ENCODE results near the gene GABRR1. TPM values are rescaled to one million over a fixed set of nuclear protein-coding genes. Genes with fewer than 3 reads are reported as not detected.
"Not testable (repeated sequence)": the region's sequence is repeated elsewhere in the genome, so short reads cannot be mapped to it uniquely, and the experiment has no call there.

GABRR1 gene
- total and polyA plus RNA-seq, 4 donors = 0.79 to 1.8 (median 1.6) TPM; not detected in 1

- H3K27me3 ChIP-seq (ENCODE audit: control insufficient read depth in 1 of 2, insufficient read depth in 2 of 2, low read length in 1 of 2); H3K27ac ChIP-seq (ENCODE audit: low read depth in 1 of 2, low read length in 2 of 2); DNase-seq; H3K36me3 ChIP-seq (ENCODE audit: control insufficient read depth in 1 of 2, insufficient read depth in 2 of 2, low read length in 1 of 2); H3K9me3 ChIP-seq (ENCODE audit: control insufficient read depth, low read length); intact Hi-C loops (cut with DNase I); H3K4me3 ChIP-seq (ENCODE audit: low read length in 2 of 2); ATAC-seq (ENCODE audit: low FRiP score); H3K4me1 ChIP-seq (ENCODE audit: control insufficient read depth in 1 of 2, insufficient read depth in 2 of 2, low read length in 2 of 2): not testable (repeated sequence)
- 91 to 92% methylated on average over 15 of the region's 15 CpGs for WGBS, 2 donors
Measured at GRCh38 chr6:89233605-89234004, 16.4 kb upstream of the GABRR1 start.

GRCh38 chr6:89222712-89223039, 5.5 kb upstream of the GABRR1 start:
- no peaks in the 10 kb centered on the region for H3K9me3 ChIP-seq (ENCODE audit: control insufficient read depth, low read length)

DNA sequence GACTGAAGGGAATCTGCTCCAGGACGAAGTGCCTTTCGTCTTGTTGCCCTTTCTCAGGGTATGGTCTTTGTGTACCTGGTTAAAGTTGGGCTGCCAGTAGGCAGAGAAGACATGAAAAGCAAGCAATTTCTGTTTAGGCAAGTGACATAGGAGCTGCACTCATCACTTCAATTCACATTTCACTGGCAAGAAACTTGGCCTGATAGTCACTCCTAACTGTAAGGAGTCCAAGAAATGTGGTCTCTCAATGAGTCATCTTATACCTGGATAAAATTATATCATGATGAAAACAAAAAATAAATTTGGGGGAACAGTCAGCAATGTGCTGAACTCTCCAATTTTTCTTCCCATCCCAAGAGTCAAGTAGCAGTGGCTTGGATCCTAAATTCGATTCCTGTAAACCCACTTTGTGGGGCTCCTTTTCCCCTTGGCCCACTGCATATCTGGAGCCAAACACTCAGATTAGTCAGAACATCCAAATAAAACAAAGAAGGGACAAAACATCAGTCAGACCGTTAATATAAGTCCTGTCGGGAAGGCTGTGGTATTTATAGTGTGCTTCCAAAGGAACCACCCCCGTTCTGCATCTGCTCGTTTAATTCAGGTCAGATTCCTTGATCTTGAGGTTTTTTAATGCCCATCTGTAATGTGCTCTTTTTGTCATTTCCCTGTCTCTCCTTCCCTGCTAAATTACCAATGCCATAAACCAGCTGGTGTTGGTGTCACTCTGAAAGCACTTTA, 5.0 kb upstream of the GABRR1 start:
- peak overlapping the region; percentile 57 to 73 for H3K27ac ChIP-seq (ENCODE audit: low read depth in 1 of 2, low read length in 2 of 2)
- intact Hi-C loops (cut with DNase I) = loop anchor here (2.0 to 5.0 kb wide), 2 partner anchors 59 to 60 kb away; no protein-coding TSS in a partner anchor

More at GRCh38 chr6:89222712-89223039, 5.5 kb upstream of the GABRR1 start:
- Histone ChIP-seq H3K4me3 (ENCODE audit: low read length in 2 of 2) (no peak overlapping the region), H3K27ac (ENCODE audit: low read depth in 1 of 2, low read length in 2 of 2) (peak overlapping the region in 1 of 2 donors; percentile 57), H3K27me3 (ENCODE audit: control insufficient read depth in 1 of 2, insufficient read depth in 2 of 2, low read length in 1 of 2) (no peaks in the 10 kb centered on the region), H3K36me3 (ENCODE audit: control insufficient read depth in 1 of 2, insufficient read depth in 2 of 2, low read length in 1 of 2) (no peaks in the 10 kb centered on the region), H3K4me1 (ENCODE audit: control insufficient read depth in 1 of 2, insufficient read depth in 2 of 2, low read length in 2 of 2) (peaks cover 2 to 8% of the 10 kb centered on the region in 2 donors)
- 52 to 68% methylated on average over 4 of the region's 4 CpGs for WGBS, 2 donors
- no peak for DNase-seq
- ATAC-seq (ENCODE audit: low FRiP score) = no peak
- intact Hi-C loops (cut with DNase I) = loop anchor here (2.0 to 5.0 kb wide), 2 partner anchors 60 kb away; no protein-coding TSS in a partner anchor

GRCh38 chr6:89221129-89221528, 4.0 kb upstream of the GABRR1 start:
- Histone ChIP-seq H3K27ac (ENCODE audit: low read depth in 1 of 2, low read length in 2 of 2) (no peak overlapping the region), H3K36me3 (ENCODE audit: control insufficient read depth in 1 of 2, insufficient read depth in 2 of 2, low read length in 1 of 2) (no peaks in the 10 kb centered on the region), H3K4me3 (ENCODE audit: low read length in 2 of 2) (no peak overlapping the region), H3K4me1 (ENCODE audit: control insufficient read depth in 1 of 2, insufficient read depth in 2 of 2, low read length in 2 of 2) (peaks cover 2 to 8% of the 10 kb centered on the region in 2 donors), H3K27me3 (ENCODE audit: control insufficient read depth in 1 of 2, insufficient read depth in 2 of 2, low read length in 1 of 2) (no peaks in the 10 kb centered on the region), H3K9me3 (ENCODE audit: control insufficient read depth, low read length) (no peaks in the 10 kb centered on the region)
- DNase-seq (no peak), ATAC-seq (ENCODE audit: low FRiP score) (no peak)
- intact Hi-C loops (cut with DNase I) = loop anchor here in 1 of 2 donors (5.0 kb wide), 1 partner anchor 59 kb away; no protein-coding TSS in a partner anchor
- WGBS, 2 donors = 92 to 97% methylated on average over 3 of the region's 3 CpGs

More for the DNA sequence above, 5.0 kb upstream of the GABRR1 start:
- ATAC-seq (ENCODE audit: low FRiP score) (peak; percentile 71), DNase-seq (no peak)
- WGBS, 2 donors = 4 to 11% methylated on average over 7 of the region's 7 CpGs
- no peak overlapping the region for H3K4me3 ChIP-seq (ENCODE audit: low read length in 2 of 2)
- no peaks in the 10 kb centered on the region for H3K9me3 ChIP-seq (ENCODE audit: control insufficient read depth, low read length)
- no peaks in the 10 kb centered on the region for H3K36me3 ChIP-seq (ENCODE audit: control insufficient read depth in 1 of 2, insufficient read depth in 2 of 2, low read length in 1 of 2)
- peaks cover 2 to 8% of the 10 kb centered on the region in 2 donors for H3K4me1 ChIP-seq (ENCODE audit: control insufficient read depth in 1 of 2, insufficient read depth in 2 of 2, low read length in 2 of 2)
- H3K27me3 ChIP-seq (ENCODE audit: control insufficient read depth in 1 of 2, insufficient read depth in 2 of 2, low read length in 1 of 2) = no peaks in the 10 kb centered on the region

DNA sequence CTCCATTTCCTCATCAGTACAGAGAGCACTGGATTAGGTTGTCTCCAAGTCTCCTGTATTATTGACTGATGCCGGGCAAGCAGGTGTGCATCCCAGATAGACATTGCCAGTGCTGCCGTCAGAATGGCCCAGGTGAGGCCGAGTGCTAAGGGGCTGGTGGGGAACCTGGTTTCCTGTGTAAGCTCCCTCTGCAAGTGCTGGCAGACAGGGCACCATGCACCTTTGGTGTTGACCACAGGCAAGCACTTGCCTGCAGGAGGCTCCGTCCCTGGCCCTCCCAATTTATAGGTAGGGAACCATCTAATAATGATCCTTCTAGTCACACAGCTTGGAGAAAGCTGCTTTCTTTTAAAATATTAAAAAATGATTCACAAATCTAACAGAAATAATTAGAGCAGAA, 747 bp downstream of the GABRR1 start:
- H3K9me3 ChIP-seq (ENCODE audit: control insufficient read depth, low read length) = no peaks in the 10 kb centered on the region
- 83 to 97% methylated on average over 4 of the region's 4 CpGs for WGBS, 2 donors
- DNase-seq (no peak), ATAC-seq (ENCODE audit: low FRiP score) (no peak)
- H3K27ac ChIP-seq (ENCODE audit: low read depth in 1 of 2, low read length in 2 of 2) = no peak overlapping the region
- H3K4me1 ChIP-seq (ENCODE audit: control insufficient read depth in 1 of 2, insufficient read depth in 2 of 2, low read length in 2 of 2) = peaks cover 0 to under 1% of the 10 kb centered on the region in 2 donors
- no peak overlapping the region for H3K4me3 ChIP-seq (ENCODE audit: low read length in 2 of 2)
- no peaks in the 10 kb centered on the region for H3K27me3 ChIP-seq (ENCODE audit: control insufficient read depth in 1 of 2, insufficient read depth in 2 of 2, low read length in 1 of 2)
- intact Hi-C loops (cut with DNase I) = no loop called here
- H3K36me3 ChIP-seq (ENCODE audit: control insufficient read depth in 1 of 2, insufficient read depth in 2 of 2, low read length in 1 of 2) = no peaks in the 10 kb centered on the region

GRCh38 chr6:89215391-89215790, 1.8 kb downstream of the GABRR1 start:
- ATAC-seq (ENCODE audit: low FRiP score) = no peak
- Histone ChIP-seq H3K27ac (ENCODE audit: low read depth in 1 of 2, low read length in 2 of 2) (no peak overlapping the region), H3K27me3 (ENCODE audit: control insufficient read depth in 1 of 2, insufficient read depth in 2 of 2, low read length in 1 of 2) (no peaks in the 10 kb centered on the region), H3K4me3 (ENCODE audit: low read length in 2 of 2) (no peak overlapping the region), H3K9me3 (ENCODE audit: control insufficient read depth, low read length) (no peaks in the 10 kb centered on the region), H3K4me1 (ENCODE audit: control insufficient read depth in 1 of 2, insufficient read depth in 2 of 2, low read length in 2 of 2) (no peaks in the 10 kb centered on the region), H3K36me3 (ENCODE audit: control insufficient read depth in 1 of 2, insufficient read depth in 2 of 2, low read length in 1 of 2) (no peaks in the 10 kb centered on the region)
- DNase-seq = no peak
- intact Hi-C loops (cut with DNase I) = no loop called here

GRCh38 chr6:89214197-89214596, 3.0 kb downstream of the GABRR1 start:
- intact Hi-C loops (cut with DNase I) = no loop called here
- no peak for DNase-seq

GRCh38 chr6:89212472-89212871, 4.7 kb downstream of the GABRR1 start:
- ATAC-seq (ENCODE audit: low FRiP score) (no peak), DNase-seq (no peak)
- WGBS, 2 donors = 69 to 75% methylated on average over 5 of the region's 5 CpGs
- Histone ChIP-seq H3K27me3 (ENCODE audit: control insufficient read depth in 1 of 2, insufficient read depth in 2 of 2, low read length in 1 of 2) (no peaks in the 10 kb centered on the region), H3K36me3 (ENCODE audit: control insufficient read depth in 1 of 2, insufficient read depth in 2 of 2, low read length in 1 of 2) (no peaks in the 10 kb centered on the region), H3K4me3 (ENCODE audit: low read length in 2 of 2) (no peak overlapping the region), H3K4me1 (ENCODE audit: control insufficient read depth in 1 of 2, insufficient read depth in 2 of 2, low read length in 2 of 2) (no peaks in the 10 kb centered on the region), H3K9me3 (ENCODE audit: control insufficient read depth, low read length) (no peaks in the 10 kb centered on the region), H3K27ac (ENCODE audit: low read depth in 1 of 2, low read length in 2 of 2) (no peak overlapping the region)
- intact Hi-C loops (cut with DNase I) = no loop called here

More at GRCh38 chr6:89214197-89214596, 3.0 kb downstream of the GABRR1 start:
- Histone ChIP-seq H3K4me3 (ENCODE audit: low read length in 2 of 2) (no peak overlapping the region), H3K4me1 (ENCODE audit: control insufficient read depth in 1 of 2, insufficient read depth in 2 of 2, low read length in 2 of 2) (no peaks in the 10 kb centered on the region), H3K9me3 (ENCODE audit: control insufficient read depth, low read length) (no peaks in the 10 kb centered on the region), H3K36me3 (ENCODE audit: control insufficient read depth in 1 of 2, insufficient read depth in 2 of 2, low read length in 1 of 2) (no peaks in the 10 kb centered on the region), H3K27ac (ENCODE audit: low read depth in 1 of 2, low read length in 2 of 2) (no peak overlapping the region), H3K27me3 (ENCODE audit: control insufficient read depth in 1 of 2, insufficient read depth in 2 of 2, low read length in 1 of 2) (no peaks in the 10 kb centered on the region)
- no peak for ATAC-seq (ENCODE audit: low FRiP score)

- ATAC-seq (ENCODE audit: low FRiP score) (no peak), DNase-seq (no peak)
- WGBS, 2 donors = 96 to 97% methylated on average over 6 of the region's 6 CpGs
- Histone ChIP-seq H3K27ac (ENCODE audit: low read depth in 1 of 2, low read length in 2 of 2) (no peak overlapping the region), H3K36me3 (ENCODE audit: control insufficient read depth in 1 of 2, insufficient read depth in 2 of 2, low read length in 1 of 2) (no peaks in the 10 kb centered on the region), H3K27me3 (ENCODE audit: control insufficient read depth in 1 of 2, insufficient read depth in 2 of 2, low read length in 1 of 2) (no peaks in the 10 kb centered on the region), H3K4me1 (ENCODE audit: control insufficient read depth in 1 of 2, insufficient read depth in 2 of 2, low read length in 2 of 2) (peaks cover 0 to 7% of the 10 kb centered on the region in 2 donors), H3K9me3 (ENCODE audit: control insufficient read depth, low read length) (no peaks in the 10 kb centered on the region), H3K4me3 (ENCODE audit: low read length in 2 of 2) (no peak overlapping the region)
- intact Hi-C loops (cut with DNase I) = no loop called here
Measured at GRCh38 chr6:89209457-89209856, 7.7 kb downstream of the GABRR1 start.
